Endothelial cell (in vitro differentiated cells): ENCODE results near the gene CACNA2D3. TPM values are rescaled to one million over a fixed set of nuclear protein-coding genes. Genes with fewer than 3 reads are reported as not detected.

Experiments
- DNase-seq: peaks from one replicate; pipeline ENCODE4 v3.0.0; 2021; ENCODE audit warnings: low spot score
- H3K27ac Mint-ChIP-seq: one replicate; pipeline ENCODE4 v1.8.0; 2021; ENCODE audit warnings: mixed read lengths, inconsistent platforms; ENCODE audit not compliant: unreplicated experiment
- H3K27me3 Mint-ChIP-seq: one replicate; pipeline ENCODE4 v1.8.0; 2021; ENCODE audit warnings: mild to moderate bottlenecking, moderate library complexity, mixed read lengths, inconsistent platforms; ENCODE audit not compliant: unreplicated experiment
- H3K36me3 Mint-ChIP-seq: one replicate; pipeline ENCODE4 v1.8.0; 2021; ENCODE audit warnings: mild to moderate bottlenecking, low read depth, mixed read lengths, inconsistent platforms; ENCODE audit not compliant: unreplicated experiment
- H3K4me1 Mint-ChIP-seq: one replicate; pipeline ENCODE4 v1.8.0; 2021; ENCODE audit warnings: mild to moderate bottlenecking, mixed read lengths, inconsistent platforms; ENCODE audit not compliant: unreplicated experiment
- H3K4me3 Mint-ChIP-seq: one replicate; pipeline ENCODE4 v1.8.0; 2021; ENCODE audit warnings: mild to moderate bottlenecking, mixed read lengths, inconsistent platforms; ENCODE audit not compliant: unreplicated experiment
- H3K9me3 Mint-ChIP-seq: one replicate; pipeline ENCODE4 v1.8.0; 2021; ENCODE audit warnings: mixed read lengths, inconsistent platforms; ENCODE audit not compliant: unreplicated experiment
- total RNA-seq: library from RNA; stranded (reverse); fragmentation: NEBNext Ultra II Directional; extraction: Animal tissue kit (Norgen Biotek cat#: 25700); gene quantifications from one replicate; pipeline ENCODE4 v1.2.1, GENCODE V29; 2021; ENCODE audit not compliant: unreplicated experiment
- TF ChIP-seq, protein P1 (sequence below): fragments of 200-600 bp; sonication (generic); IDR thresholded peaks from one replicate; pipeline ENCODE4 v1.5.0; 2021; ENCODE audit warnings: antibody characterized with exemption; ENCODE audit not compliant: unreplicated experiment

The CACNA2D3 gene
- total RNA-seq, 1 donor from 2014 or later: 0.46 TPM

DNA sequence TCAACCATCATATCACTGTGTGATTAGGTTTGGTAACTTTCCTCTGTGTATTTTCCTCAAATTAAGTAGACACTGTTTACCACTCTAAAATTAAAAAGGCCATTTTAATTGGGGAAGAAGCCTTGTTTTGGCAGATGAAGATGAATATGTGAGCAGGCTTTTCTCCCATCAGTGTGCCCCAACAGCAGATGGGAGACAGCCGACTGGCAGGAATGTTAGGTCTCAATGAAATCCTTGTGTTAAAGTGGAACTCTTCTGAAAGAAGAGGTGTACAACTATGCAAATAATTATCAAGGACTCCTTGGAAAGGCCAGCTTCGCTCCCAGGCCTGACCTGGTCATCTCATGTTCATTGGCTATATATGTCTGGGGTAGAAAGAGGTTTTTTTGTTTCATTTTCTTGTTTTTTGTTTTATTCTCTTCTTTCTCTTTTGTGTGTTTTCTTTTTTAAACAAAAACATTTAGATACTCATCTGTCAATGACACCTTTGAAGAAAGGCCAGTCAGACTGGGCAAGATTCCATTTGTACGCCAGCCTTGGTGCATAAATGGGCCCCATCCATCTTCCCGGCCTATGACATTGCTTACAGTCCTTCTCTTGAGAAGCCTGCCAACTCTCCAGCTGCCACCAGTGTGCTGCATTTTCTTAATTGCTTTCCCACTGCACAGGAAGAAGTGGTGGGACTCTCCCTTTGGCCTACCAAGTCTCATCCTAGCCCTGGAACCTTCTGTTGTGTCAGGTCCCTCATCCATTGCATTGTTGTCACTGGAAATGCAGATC lies 779.7 kb downstream of the CACNA2D3 start:
- DNase-seq: no peak
- H3K9me3 Mint-ChIP-seq: no peaks in the 10 kb centered on the region
- TF ChIP-seq, protein P1, sequence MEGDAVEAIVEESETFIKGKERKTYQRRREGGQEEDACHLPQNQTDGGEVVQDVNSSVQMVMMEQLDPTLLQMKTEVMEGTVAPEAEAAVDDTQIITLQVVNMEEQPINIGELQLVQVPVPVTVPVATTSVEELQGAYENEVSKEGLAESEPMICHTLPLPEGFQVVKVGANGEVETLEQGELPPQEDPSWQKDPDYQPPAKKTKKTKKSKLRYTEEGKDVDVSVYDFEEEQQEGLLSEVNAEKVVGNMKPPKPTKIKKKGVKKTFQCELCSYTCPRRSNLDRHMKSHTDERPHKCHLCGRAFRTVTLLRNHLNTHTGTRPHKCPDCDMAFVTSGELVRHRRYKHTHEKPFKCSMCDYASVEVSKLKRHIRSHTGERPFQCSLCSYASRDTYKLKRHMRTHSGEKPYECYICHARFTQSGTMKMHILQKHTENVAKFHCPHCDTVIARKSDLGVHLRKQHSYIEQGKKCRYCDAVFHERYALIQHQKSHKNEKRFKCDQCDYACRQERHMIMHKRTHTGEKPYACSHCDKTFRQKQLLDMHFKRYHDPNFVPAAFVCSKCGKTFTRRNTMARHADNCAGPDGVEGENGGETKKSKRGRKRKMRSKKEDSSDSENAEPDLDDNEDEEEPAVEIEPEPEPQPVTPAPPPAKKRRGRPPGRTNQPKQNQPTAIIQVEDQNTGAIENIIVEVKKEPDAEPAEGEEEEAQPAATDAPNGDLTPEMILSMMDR: no peak
- H3K36me3 Mint-ChIP-seq: no peaks in the 10 kb centered on the region
- H3K27me3 Mint-ChIP-seq: peaks cover 5% of the 10 kb centered on the region
- H3K4me3 Mint-ChIP-seq: no peak overlapping the region
- H3K4me1 Mint-ChIP-seq: no peaks in the 10 kb centered on the region
- H3K27ac Mint-ChIP-seq: no peak overlapping the region

DNA sequence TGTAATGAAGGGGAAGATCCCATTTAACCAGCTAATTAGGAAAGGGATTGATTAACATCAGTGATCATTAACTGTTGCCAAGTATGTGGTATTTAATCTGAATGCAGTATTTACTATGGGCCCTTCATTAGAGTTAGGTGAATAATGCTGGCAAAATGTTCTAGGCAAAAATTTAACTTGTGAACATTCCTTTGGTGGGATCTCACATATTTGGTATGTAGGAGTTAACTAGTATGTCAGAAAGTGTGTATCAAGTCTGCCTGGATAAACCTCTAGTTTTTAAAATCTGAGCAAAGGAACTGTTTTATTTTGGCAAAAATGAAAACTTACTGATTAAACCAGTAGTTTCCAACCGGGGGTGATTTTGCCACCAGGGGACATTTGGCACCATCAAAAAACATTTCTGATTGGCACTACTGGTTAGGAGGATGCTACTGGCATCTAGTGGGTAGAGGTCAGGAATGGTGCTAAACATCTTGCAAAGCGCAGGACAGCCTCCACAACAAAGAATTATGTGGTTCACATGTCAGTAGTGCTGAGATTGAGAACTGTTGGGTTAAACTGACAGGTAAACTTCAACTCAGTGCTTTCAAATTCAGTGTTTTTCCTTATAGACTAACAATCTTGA lies 783.0 kb downstream of the CACNA2D3 start:
- Mint-ChIP-seq H3K27me3 (peaks cover 7% of the 10 kb centered on the region), H3K27ac (no peak overlapping the region), H3K4me1 (no peaks in the 10 kb centered on the region), H3K36me3 (no peaks in the 10 kb centered on the region), H3K4me3 (no peak overlapping the region), H3K9me3 (no peaks in the 10 kb centered on the region)
- no peak for DNase-seq
- TF ChIP-seq, protein P1: no peak

DNA sequence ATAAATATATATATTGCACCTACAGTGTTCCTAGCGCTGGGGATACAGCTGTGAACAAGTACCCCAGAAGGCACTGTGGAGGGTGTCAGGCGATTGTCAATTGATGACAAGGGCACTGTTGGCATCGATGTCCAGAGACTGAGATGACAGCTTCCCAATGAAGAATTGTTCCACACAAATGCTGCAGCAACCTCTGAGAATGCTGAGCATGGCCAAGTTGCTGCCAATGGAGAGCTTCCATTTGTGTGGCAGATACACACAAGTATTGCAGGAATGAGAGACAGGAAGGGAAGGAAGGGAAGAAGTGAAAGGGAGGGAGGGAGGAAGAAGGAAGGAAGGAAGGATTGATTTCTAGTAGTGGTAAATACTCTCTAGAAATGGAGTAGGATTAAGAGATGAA lies 783.6 kb downstream of the CACNA2D3 start:
- no peaks in the 10 kb centered on the region for H3K4me1 Mint-ChIP-seq
- H3K4me3 Mint-ChIP-seq: no peak overlapping the region
- H3K27ac Mint-ChIP-seq: no peak overlapping the region
- H3K27me3 Mint-ChIP-seq: peaks cover 7% of the 10 kb centered on the region
- TF ChIP-seq, protein P1: no peak
- no peak for DNase-seq
- no peaks in the 10 kb centered on the region for H3K36me3 Mint-ChIP-seq
- no peaks in the 10 kb centered on the region for H3K9me3 Mint-ChIP-seq

DNA sequence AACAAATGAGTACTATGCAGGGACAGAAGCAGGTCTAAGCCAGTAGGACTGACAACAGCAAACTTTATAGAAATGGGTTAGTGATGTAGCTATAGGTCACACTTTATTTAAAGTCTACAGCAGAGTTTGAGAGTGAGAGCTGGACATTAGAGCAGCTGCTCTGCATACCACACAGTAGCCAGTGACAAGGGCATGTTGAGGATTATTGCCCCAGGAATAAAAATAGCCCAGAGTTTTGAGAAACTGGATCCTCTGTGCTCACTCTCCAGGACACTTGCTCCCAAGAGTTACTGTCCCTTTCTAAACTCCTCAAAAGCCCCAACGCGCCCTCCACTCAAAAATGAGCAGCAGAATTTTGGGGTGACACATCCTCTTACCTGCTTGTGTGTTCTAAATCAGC lies 784.4 kb downstream of the CACNA2D3 start:
- DNase-seq: no peak
- TF ChIP-seq, protein P1: no peak
- Mint-ChIP-seq H3K9me3 (no peaks in the 10 kb centered on the region), H3K4me1 (no peaks in the 10 kb centered on the region), H3K36me3 (no peaks in the 10 kb centered on the region), H3K4me3 (no peak overlapping the region), H3K27ac (no peak overlapping the region), H3K27me3 (peaks cover 7% of the 10 kb centered on the region)

DNA sequence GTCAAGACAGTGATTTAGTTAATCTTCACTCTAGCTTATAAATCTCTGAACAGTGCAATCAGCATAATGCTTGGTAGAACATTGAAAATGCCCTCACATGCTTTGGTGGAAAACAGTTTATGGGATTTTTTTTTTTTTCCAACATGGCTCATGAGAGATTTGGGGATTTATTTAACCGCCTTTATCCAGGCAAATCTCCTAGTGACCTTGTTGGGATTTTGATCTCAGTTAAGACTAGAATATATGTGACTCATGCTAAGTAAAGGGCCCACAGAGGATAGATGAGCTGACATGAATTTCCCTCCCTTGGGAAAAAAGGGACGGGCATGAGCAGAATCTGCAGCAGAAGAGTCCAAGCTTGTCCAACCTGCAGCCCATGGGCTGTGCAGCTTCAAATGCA lies 786.8 kb downstream of the CACNA2D3 start:
- no peak overlapping the region for H3K27ac Mint-ChIP-seq
- no peak overlapping the region for H3K4me3 Mint-ChIP-seq
- peaks cover 7% of the 10 kb centered on the region for H3K36me3 Mint-ChIP-seq
- no peak for DNase-seq
- no peaks in the 10 kb centered on the region for H3K4me1 Mint-ChIP-seq
- H3K27me3 Mint-ChIP-seq: peaks cover 6% of the 10 kb centered on the region
- H3K9me3 Mint-ChIP-seq: peaks cover 6% of the 10 kb centered on the region
- TF ChIP-seq, protein P1: no peak
